ENCODE data around the gene TCEA3. TPM values are rescaled to one million over a fixed set of nuclear protein-coding genes. Genes with fewer than 3 reads are reported as not detected.

Gene TCEA3
- total RNA-seq, 2 experiments from 2014 or later, result 18.3 to 19.5 TPM

GRCh38 chr1:23441446-23442148 lies 17.0 kb upstream of the TCEA3 start:
- ChIA-PET CTCF (interaction anchor here (0.5 to 1.7 kb wide), 2 partner anchors 20 to 207 kb away, joined by 3 to 6 read pairs; no protein-coding TSS in a partner anchor), POLR2A (no interaction called here)
- H3K9me3 Mint-ChIP-seq, result no peaks in the 10 kb centered on the region
- DNase-seq, result no peak
- H3K4me3 Mint-ChIP-seq, result no peak overlapping the region
- no peaks in the 10 kb centered on the region for H3K36me3 Mint-ChIP-seq (ENCODE audit: low read depth)
- peaks cover 3% of the 10 kb centered on the region for H3K27me3 Mint-ChIP-seq
- no peak overlapping the region for H3K27ac Mint-ChIP-seq
- peaks cover 3% of the 10 kb centered on the region for H3K4me1 Mint-ChIP-seq

DNA sequence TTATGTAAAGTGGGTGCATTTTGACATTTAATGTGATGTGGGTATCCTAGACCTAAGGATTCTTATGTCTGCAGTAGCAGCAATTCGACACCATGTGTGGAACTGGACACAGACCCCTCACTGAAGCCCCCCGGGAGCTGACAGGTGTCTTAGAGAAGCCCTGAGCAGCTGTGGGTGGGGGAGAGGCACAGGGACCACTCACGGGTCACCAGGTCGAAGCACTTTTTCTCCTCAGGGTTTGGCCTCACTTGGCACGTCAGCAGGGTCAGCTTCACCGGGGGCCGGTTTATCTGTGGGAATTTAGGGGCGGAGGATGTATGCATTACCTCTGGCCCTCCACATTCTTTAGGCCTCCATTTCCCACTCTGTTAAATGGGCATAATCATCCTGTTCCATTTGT lies 14.0 kb upstream of the TCEA3 start:
- CTCF ChIA-PET, result no interaction called here
- no peak overlapping the region for H3K4me3 Mint-ChIP-seq
- H3K9me3 Mint-ChIP-seq, result no peaks in the 10 kb centered on the region
- H3K27ac Mint-ChIP-seq, result no peak overlapping the region
- no peaks in the 10 kb centered on the region for H3K36me3 Mint-ChIP-seq (ENCODE audit: low read depth)
- no peak for DNase-seq
- POLR2A ChIA-PET, result no interaction called here
- no peaks in the 10 kb centered on the region for H3K4me1 Mint-ChIP-seq
- peaks cover 5% of the 10 kb centered on the region for H3K27me3 Mint-ChIP-seq

DNA sequence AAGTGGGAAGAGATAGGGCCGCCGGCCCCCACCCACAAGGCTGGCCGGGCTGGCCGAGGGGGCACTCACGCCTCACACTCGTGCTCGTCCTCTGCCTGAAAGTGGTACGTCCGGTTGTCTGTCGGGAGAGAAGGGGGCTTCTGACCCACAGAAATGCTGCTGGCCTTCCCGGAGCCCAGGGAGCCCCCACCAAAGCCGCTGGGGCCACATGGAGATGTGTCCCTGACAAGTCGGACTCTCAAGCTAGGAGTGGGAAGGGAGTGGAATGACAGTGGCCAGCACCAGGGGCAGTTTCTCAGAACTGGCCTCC lies 12.8 kb upstream of the TCEA3 start:
- DNase-seq, result no peak
- Mint-ChIP-seq H3K27ac (no peak overlapping the region), H3K4me3 (no peak overlapping the region), H3K36me3 (ENCODE audit: low read depth) (no peaks in the 10 kb centered on the region), H3K27me3 (peaks cover 2% of the 10 kb centered on the region), H3K9me3 (no peaks in the 10 kb centered on the region), H3K4me1 (no peaks in the 10 kb centered on the region)
- CTCF ChIA-PET, result interaction anchor here (1.5 to 2.6 kb wide), 2 partner anchors 12 to 19 kb away, joined by 4 to 6 read pairs; partner anchors contain the start of gene TCEA3
- POLR2A ChIA-PET, result no interaction called here

DNA sequence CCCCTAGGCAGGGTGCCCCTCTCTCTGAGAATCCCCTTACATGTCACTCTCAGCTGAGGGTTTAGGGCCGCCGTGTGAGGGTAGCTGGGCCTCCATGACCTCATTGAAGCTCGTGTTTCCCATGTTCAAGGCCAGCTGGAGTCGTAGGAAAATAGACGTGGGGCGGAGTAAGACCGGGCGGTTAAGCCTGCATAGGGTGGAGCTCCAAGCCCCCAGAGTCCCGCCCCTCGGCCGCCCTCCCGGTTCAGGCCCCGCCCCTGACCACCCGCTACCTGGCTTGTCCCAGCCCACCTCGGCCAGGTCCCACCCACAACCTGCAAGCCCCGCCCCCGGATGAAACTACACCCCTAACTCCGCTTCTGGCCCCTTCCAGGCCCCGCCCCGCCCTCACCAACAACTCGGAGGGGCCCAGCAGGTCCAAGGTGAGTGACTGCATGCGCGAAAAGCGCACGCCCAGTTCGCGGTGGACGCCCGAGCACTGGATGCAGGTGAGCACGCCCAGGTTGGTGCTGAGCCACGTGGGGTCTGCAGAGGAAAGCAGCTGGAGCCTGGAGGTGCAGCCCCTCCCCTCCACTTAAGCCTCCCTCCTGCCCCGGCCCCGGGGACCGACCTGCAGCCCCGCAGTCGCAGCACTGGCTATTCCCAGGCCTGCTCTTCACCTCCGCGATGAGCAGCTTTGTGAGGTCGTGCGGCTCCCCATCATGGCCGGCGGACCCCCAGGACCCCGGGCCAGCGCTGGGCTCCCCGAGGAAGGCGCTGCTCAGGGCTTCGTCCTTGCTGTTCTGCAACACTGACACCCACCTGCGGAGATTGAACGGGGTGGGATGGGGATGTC lies 12.2 kb upstream of the TCEA3 start:
- POLR2A ChIA-PET, result no interaction called here

GRCh38 chr1:23434260-23434775 lies 9.8 kb upstream of the TCEA3 start:
- ChIA-PET CTCF (interaction anchor here (2.1 kb wide), 1 partner anchor 11 kb away, joined by 4 read pairs; no protein-coding TSS in a partner anchor), POLR2A (no interaction called here)
- no peak for DNase-seq
- H3K9me3 Mint-ChIP-seq, result no peaks in the 10 kb centered on the region
- H3K4me1 Mint-ChIP-seq, result no peaks in the 10 kb centered on the region
- no peak overlapping the region for H3K27ac Mint-ChIP-seq
- peaks cover 2% of the 10 kb centered on the region for H3K27me3 Mint-ChIP-seq
- H3K4me3 Mint-ChIP-seq, result no peak overlapping the region
- H3K36me3 Mint-ChIP-seq (ENCODE audit: low read depth), result no peaks in the 10 kb centered on the region

More for the DNA sequence above, 12.2 kb upstream of the TCEA3 start:
- H3K9me3 Mint-ChIP-seq, result no peaks in the 10 kb centered on the region
- H3K36me3 Mint-ChIP-seq (ENCODE audit: low read depth), result no peaks in the 10 kb centered on the region
- H3K27me3 Mint-ChIP-seq, result peaks cover 2% of the 10 kb centered on the region
- no peak overlapping the region for H3K4me3 Mint-ChIP-seq
- CTCF ChIA-PET, result interaction anchor here (1.0 to 2.6 kb wide), 3 partner anchors 10 to 18 kb away, joined by 4 to 6 read pairs (median 4); partner anchors contain the start of gene TCEA3
- H3K27ac Mint-ChIP-seq, result no peak overlapping the region
- peak; percentile 24 for DNase-seq
- H3K4me1 Mint-ChIP-seq, result no peaks in the 10 kb centered on the region

GRCh38 chr1:23433122-23433521 lies 8.6 kb upstream of the TCEA3 start:
- no peaks in the 10 kb centered on the region for H3K4me1 Mint-ChIP-seq
- no peak overlapping the region for H3K27ac Mint-ChIP-seq
- no peak for DNase-seq
- H3K9me3 Mint-ChIP-seq, result no peaks in the 10 kb centered on the region
- H3K36me3 Mint-ChIP-seq (ENCODE audit: low read depth), result no peaks in the 10 kb centered on the region
- ChIA-PET POLR2A (no interaction called here), CTCF (interaction anchor here (0.7 to 2.1 kb wide), 3 partner anchors 12 to 111 kb away, joined by 3 to 4 read pairs (median 3); no protein-coding TSS in a partner anchor)
- H3K27me3 Mint-ChIP-seq, result peaks cover 11% of the 10 kb centered on the region
- H3K4me3 Mint-ChIP-seq, result no peak overlapping the region

DNA sequence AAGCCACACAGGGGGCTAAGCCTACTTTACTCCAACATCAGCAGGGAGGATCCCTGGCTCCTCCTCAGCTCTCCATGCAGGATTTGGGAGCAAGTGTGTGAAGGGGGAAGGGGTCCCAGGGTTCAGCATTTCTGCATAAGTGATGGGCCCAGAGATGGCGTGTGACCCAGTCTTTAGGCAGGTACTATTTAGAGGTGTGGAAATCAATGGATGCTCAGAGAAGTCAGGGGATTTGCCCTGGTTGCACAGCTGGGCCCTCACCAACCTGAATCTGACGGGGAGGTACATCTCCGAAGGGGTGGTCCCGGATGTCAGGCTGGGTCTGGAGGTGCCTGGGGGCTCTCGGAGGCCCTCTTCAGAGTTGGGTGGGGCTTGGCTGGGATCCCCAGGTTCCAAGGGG lies 6.9 kb upstream of the TCEA3 start:
- ChIA-PET POLR2A (no interaction called here), CTCF (no interaction called here)
- H3K9me3 Mint-ChIP-seq, result no peaks in the 10 kb centered on the region

GRCh38 chr1:23430803-23431202 lies 6.3 kb upstream of the TCEA3 start:
- no peak overlapping the region for H3K27ac Mint-ChIP-seq
- H3K9me3 Mint-ChIP-seq, result no peaks in the 10 kb centered on the region
- CTCF ChIA-PET, result no interaction called here

More for the DNA sequence above, 6.9 kb upstream of the TCEA3 start:
- DNase-seq, result no peak
- no peaks in the 10 kb centered on the region for H3K4me1 Mint-ChIP-seq
- H3K36me3 Mint-ChIP-seq (ENCODE audit: low read depth), result no peaks in the 10 kb centered on the region
- no peak overlapping the region for H3K27ac Mint-ChIP-seq
- no peak overlapping the region for H3K4me3 Mint-ChIP-seq
- H3K27me3 Mint-ChIP-seq, result peaks cover 15% of the 10 kb centered on the region

DNA sequence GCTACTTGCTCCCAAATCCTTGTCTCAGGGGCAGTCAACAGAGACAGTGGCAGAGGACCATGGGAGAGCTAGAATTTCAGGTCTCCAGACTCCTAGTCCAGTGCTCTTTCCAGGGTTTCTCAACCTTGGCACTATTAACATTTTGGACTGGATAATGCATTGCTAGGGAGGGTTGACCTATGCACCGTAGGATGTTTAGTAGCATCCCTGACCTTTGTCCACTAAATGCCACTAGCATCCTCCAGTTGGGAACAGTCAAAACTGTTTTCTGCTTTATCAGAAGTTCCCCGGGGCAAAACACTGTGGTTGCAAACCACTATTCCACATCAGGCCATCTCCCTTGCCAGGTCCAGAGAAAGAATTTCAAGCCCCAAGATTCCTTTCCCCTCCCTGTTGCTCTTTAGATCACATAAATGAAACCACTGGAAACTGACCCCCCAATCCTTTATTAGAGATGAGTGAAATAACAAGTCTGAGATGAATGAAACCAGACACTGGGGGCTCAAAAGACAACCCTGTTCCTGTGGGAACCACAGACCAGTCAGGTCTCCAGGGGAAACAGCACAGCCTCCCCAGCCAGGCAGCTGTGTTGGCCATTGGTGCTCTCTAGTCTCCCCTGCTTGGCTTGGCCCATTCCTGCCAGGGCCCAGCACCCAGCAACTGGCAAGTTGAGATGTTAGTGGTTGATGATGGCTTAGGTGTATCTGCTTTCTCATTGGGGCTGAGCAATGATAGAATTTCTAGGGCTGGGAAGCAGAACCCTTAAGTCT lies 3.8 kb upstream of the TCEA3 start:
- H3K9me3 Mint-ChIP-seq, result no peaks in the 10 kb centered on the region
- peaks cover 13% of the 10 kb centered on the region for H3K4me1 Mint-ChIP-seq
- no peak for DNase-seq
- H3K27me3 Mint-ChIP-seq, result peaks cover 34% of the 10 kb centered on the region
- H3K4me3 Mint-ChIP-seq, result no peak overlapping the region
- POLR2A ChIA-PET, result no interaction called here
- CTCF ChIA-PET, result interaction anchor here (1.0 to 1.4 kb wide), 2 partner anchors 69 to 87 kb away, joined by 3 read pairs; no protein-coding TSS in a partner anchor
- no peak overlapping the region for H3K27ac Mint-ChIP-seq
- H3K36me3 Mint-ChIP-seq (ENCODE audit: low read depth), result no peaks in the 10 kb centered on the region

More at GRCh38 chr1:23430803-23431202, 6.3 kb upstream of the TCEA3 start:
- DNase-seq, result no peak
- no peaks in the 10 kb centered on the region for H3K36me3 Mint-ChIP-seq (ENCODE audit: low read depth)
- peaks cover 1% of the 10 kb centered on the region for H3K4me1 Mint-ChIP-seq
- H3K27me3 Mint-ChIP-seq, result peaks cover 21% of the 10 kb centered on the region
- POLR2A ChIA-PET, result no interaction called here
- H3K4me3 Mint-ChIP-seq, result no peak overlapping the region

GRCh38 chr1:23427550-23427949 lies 3.0 kb upstream of the TCEA3 start:
- H3K4me1 Mint-ChIP-seq, result peaks cover 20% of the 10 kb centered on the region
- CTCF ChIA-PET, result interaction anchor here (1.4 kb wide), 1 partner anchor 69 kb away, joined by 3 read pairs; no protein-coding TSS in a partner anchor
- H3K36me3 Mint-ChIP-seq (ENCODE audit: low read depth), result no peaks in the 10 kb centered on the region
- POLR2A ChIA-PET, result no interaction called here
- no peak overlapping the region for H3K4me3 Mint-ChIP-seq
- DNase-seq, result no peak
- H3K9me3 Mint-ChIP-seq, result no peaks in the 10 kb centered on the region
- H3K27me3 Mint-ChIP-seq, result peaks cover 37% of the 10 kb centered on the region
- no peak overlapping the region for H3K27ac Mint-ChIP-seq

GRCh38 chr1:23426828-23427227 lies 2.3 kb upstream of the TCEA3 start:
- H3K4me1 Mint-ChIP-seq, result peaks cover 28% of the 10 kb centered on the region
- peaks cover 37% of the 10 kb centered on the region for H3K27me3 Mint-ChIP-seq
- H3K36me3 Mint-ChIP-seq (ENCODE audit: low read depth), result no peaks in the 10 kb centered on the region
- no peak overlapping the region for H3K27ac Mint-ChIP-seq
- H3K9me3 Mint-ChIP-seq, result no peaks in the 10 kb centered on the region
- CTCF ChIA-PET, result interaction anchor here (0.6 kb wide), 2 partner anchors 88 to 114 kb away, joined by 3 to 4 read pairs; no protein-coding TSS in a partner anchor
- no peak for DNase-seq
- no peak overlapping the region for H3K4me3 Mint-ChIP-seq
- POLR2A ChIA-PET, result no interaction called here

DNA sequence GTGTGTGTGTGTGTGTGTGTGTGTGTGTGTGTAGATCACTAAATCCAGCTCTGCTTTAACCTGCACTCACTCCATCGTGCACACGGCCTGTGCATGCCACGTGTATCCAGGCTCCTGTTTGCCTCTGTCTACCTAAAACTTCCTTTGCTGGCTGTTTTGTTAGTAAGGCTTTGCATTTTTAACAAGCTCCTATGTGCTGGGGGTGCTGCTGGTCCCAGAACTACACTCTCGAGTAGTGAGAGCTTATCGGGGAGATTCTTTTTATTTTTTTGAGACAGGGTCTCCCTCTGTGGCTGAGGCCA lies 596 bp upstream of the TCEA3 start:
- POLR2A ChIA-PET, result no interaction called here
- DNase-seq, result no peak
- Mint-ChIP-seq H3K27ac (peak overlapping the region; percentile 57), H3K27me3 (peaks cover 37% of the 10 kb centered on the region), H3K36me3 (ENCODE audit: low read depth) (no peaks in the 10 kb centered on the region), H3K4me1 (peaks cover 40% of the 10 kb centered on the region), H3K4me3 (peak overlapping the region; percentile 58), H3K9me3 (no peaks in the 10 kb centered on the region)
- CTCF ChIA-PET, result interaction anchor here (0.8 to 1.7 kb wide), 3 partner anchors 11 to 114 kb away, joined by 3 to 6 read pairs (median 3); no protein-coding TSS in a partner anchor
